ENCODE data around the gene INKA2.

INKA2 gene

DNA sequence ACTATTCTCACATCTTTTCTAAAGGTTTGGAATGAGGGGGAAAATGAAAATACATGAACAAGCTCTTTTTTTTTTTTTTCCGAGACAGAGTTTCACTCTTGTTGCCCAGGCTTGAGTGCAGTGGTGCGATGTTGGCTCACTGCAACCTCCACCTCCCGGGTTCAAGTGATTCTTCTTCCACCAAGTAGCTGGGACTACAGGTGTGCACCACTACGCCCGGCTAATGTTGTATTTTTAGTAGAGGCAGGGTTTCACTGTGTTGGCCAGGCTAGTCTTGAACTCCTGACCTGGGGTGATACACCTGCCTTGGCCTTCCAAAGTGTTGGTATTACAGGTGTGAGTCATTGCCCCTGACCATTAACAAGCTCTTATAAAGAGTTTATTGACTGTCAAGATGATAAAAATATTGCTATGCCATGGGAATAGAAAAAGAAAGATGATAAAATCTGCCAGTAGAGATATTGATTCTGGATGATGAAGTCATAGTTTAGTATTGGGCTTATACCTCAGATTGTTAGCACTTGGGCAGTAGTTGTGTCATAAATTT, 36.6 kb downstream of the INKA2 start:
- TF ChIP-seq, protein P1, sequence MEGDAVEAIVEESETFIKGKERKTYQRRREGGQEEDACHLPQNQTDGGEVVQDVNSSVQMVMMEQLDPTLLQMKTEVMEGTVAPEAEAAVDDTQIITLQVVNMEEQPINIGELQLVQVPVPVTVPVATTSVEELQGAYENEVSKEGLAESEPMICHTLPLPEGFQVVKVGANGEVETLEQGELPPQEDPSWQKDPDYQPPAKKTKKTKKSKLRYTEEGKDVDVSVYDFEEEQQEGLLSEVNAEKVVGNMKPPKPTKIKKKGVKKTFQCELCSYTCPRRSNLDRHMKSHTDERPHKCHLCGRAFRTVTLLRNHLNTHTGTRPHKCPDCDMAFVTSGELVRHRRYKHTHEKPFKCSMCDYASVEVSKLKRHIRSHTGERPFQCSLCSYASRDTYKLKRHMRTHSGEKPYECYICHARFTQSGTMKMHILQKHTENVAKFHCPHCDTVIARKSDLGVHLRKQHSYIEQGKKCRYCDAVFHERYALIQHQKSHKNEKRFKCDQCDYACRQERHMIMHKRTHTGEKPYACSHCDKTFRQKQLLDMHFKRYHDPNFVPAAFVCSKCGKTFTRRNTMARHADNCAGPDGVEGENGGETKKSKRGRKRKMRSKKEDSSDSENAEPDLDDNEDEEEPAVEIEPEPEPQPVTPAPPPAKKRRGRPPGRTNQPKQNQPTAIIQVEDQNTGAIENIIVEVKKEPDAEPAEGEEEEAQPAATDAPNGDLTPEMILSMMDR (conservative IDR thresholded peaks at IDR 0.05): no peak
- no peak for TF ChIP-seq ZFX (IDR thresholded peaks at IDR 0.05)
- H3K27ac ChIP-seq: no peak overlapping the region

DNA sequence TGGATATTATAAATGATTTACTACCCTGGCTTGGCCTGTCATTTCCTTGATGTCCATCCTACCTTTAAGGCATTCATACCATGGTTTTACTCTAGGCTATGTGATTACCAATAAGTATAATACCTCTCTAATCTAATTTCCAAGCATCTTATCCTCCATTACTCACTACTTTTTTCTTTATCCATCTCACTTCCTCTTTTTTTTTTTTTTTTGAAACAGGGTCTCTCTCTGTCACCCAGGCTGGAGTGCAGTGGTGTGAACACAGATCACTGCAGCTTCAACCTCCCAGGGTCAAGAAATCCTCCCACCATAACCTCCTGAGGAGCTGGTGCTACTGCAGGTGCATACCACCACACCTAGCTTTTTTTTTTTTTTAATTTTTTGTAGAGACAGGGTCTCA, 39.9 kb downstream of the INKA2 start:
- no peak overlapping the region for H3K27ac ChIP-seq
- TF ChIP-seq ZFX (IDR thresholded peaks at IDR 0.05): no peak
- TF ChIP-seq, protein P1 (conservative IDR thresholded peaks at IDR 0.05): no peak

DNA sequence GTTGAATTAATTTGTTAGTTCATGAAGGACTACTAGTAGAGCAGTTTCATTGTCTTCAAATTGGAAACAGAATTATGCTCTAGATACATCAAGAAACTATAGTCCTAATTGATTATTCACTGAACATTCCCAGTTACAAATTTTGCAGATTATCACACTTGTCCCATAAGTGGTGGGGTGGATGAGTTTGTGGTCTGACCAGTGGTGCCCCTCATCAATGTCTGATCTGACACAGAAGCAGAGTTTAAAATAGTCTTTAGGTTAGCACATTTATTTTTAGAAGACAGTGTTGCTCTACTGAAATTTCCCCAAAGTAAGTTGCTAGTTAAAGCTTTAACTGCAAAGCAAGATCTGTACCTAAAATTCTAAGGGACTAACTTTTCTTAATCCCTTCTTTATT, 42.9 kb downstream of the INKA2 start:
- TF ChIP-seq, protein P1 (conservative IDR thresholded peaks at IDR 0.05): no peak
- TF ChIP-seq ZFX (IDR thresholded peaks at IDR 0.05): no peak
- no peak overlapping the region for H3K27ac ChIP-seq

DNA sequence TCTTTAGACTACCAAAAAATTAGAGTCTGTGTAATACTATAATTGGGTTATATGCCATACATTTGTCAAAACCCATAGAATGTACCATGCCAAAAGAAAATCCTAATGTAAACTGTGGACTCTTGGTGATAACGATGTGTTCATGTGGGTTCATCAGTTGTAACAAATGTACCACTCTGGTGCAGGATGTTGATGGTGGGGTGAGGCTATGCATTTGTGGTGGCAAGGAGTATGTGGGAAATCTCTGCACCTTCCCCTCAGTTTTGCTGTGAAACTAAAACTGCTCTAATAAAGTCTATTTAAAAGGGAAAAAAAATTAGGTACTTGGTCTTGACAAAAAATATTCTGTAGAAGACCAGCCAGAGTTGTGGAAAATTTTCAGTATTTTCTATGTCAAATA, 43.4 kb downstream of the INKA2 start:
- TF ChIP-seq, protein P1 (conservative IDR thresholded peaks at IDR 0.05): no peak
- TF ChIP-seq ZFX (IDR thresholded peaks at IDR 0.05): no peak
- no peak overlapping the region for H3K27ac ChIP-seq

DNA sequence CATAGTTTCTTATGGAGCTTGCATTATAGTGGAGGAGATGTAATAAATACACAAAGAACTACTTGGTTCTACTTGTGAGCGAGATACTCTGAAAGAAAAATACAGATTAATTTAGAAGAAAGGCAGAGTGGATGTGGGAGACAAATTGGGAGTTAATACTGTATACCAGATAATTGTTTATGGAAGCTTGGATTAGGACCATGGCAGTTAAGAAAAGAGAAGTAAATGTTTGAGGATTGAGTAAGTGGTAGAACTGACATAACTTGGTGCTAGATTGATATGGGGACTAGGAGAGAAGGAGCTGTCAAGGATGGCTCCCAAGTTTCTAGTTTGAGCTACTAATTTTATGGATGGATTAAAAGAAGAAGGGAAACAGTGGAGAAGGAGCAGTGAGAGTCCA, 47.3 kb downstream of the INKA2 start:
- no peak overlapping the region for H3K27ac ChIP-seq
- TF ChIP-seq ZFX (IDR thresholded peaks at IDR 0.05): no peak
- TF ChIP-seq, protein P1 (conservative IDR thresholded peaks at IDR 0.05): no peak

DNA sequence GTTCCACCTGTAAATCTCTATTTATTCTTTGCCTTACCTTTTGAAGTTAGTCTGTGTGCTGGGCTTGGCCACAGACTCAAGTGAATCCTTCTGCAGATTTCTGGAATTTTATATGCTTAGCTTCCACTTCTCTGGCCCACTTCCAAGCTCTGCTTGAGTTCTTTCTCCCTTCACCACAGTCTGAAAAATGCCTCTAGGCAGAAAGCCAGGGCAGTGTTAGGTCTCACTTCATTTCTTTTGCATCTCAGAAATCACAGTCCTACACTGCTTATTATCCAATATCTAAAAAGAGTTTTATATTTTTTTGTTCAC, 48.9 kb downstream of the INKA2 start:
- TF ChIP-seq, protein P1 (conservative IDR thresholded peaks at IDR 0.05): no peak
- TF ChIP-seq ZFX (IDR thresholded peaks at IDR 0.05): no peak
- no peak overlapping the region for H3K27ac ChIP-seq
